ENCODE results near the gene EEF1AKMT4.

- TF ChIP-seq KDM1A (IDR thresholded peaks at IDR 0.05; ENCODE audit: borderline replicate concordance) (no peak), ZNF687 (IDR thresholded peaks at IDR 0.05) (no peak), CTCF (IDR thresholded peaks at IDR 0.05 in 2 of 3, conservative IDR thresholded peaks at IDR 0.05 in 1 of 3; ENCODE audit: control insufficient read depth in 2 of 3, extremely low read depth in 1 of 3, insufficient read depth in 1 of 3, low read depth in 3 of 3, low read length in 3 of 3) (no peak), HCFC1 (IDR thresholded peaks at IDR 0.05; ENCODE audit: low read length) (no peak), FOS (IDR thresholded peaks at IDR 0.05; ENCODE audit: borderline replicate concordance, extremely low read depth, insufficient read length) (no peak), ZNF217 (IDR thresholded peaks at IDR 0.05) (no peak), CHD2 (IDR thresholded peaks at IDR 0.05; ENCODE audit: borderline replicate concordance, low read depth, low read length) (no peak), POLR2A (IDR thresholded peaks at IDR 0.05; ENCODE audit: low read depth, low read length) (no peak)
These were observed 15.2 kb upstream of the EEF1AKMT4 start for GRCh38 chr3:184234224-184234623.
